Prostate gland (tissue), 2 donors: ENCODE results near the gene KIAA1586. TPM values are rescaled to one million over a fixed set of nuclear protein-coding genes. Genes with fewer than 3 reads are reported as not detected.

ENCODE experiments used
- DNase-seq: peaks from one replicate; pipeline ENCODE4 v3.0.0-alpha.2; 2019; ENCODE audit warnings: low spot score
- H3K27ac ChIP-seq, 2 donors: fragments of 200-600 bp; sonication (generic); 2 replicates each; pipeline ENCODE4 v1.5.1; 2017 to 2019
- H3K27me3 ChIP-seq: fragments of 200-600 bp; sonication (generic); replicated peaks from 2 replicates; pipeline ENCODE4 v1.5.1; 2019; ENCODE audit not compliant: insufficient read depth
- H3K36me3 ChIP-seq, 2 donors: fragments of 200-600 bp; sonication (generic); 1 replicate in 1 of 2; 2 replicates in 1 of 2; pipeline versions ENCODE4 v1.5.1 to v1.8.1; 2017 to 2019
- H3K4me1 ChIP-seq: fragments of 200-600 bp; sonication (generic); replicated peaks from 2 replicates; pipeline ENCODE4 v1.5.1; 2019
- H3K4me3 ChIP-seq, 2 donors: fragments of 200-600 bp; sonication (generic); 2 replicates each; pipeline ENCODE4 v1.5.1; 2017 to 2019
- H3K9me3 ChIP-seq: fragments of 200-600 bp; sonication (generic); 2 replicates; pipeline ENCODE4 v1.5.1; 2017
- CTCF ChIP-seq, 4 experiments: fragments of 200-600 bp in 2 of 4; fragments of 450-650 bp in 2 of 4; sonication (generic) in 2 of 4; IDR thresholded peaks; 1 replicate in 3 of 4; 2 replicates in 1 of 4; pipeline ENCODE4 v1.5.1; 2016 to 2019; ENCODE audit warnings: antibody characterized with exemption in 4 of 4, mild to moderate bottlenecking in 2 of 4, moderate library complexity in 2 of 4
- POLR2A ChIP-seq: fragments of 450-650 bp; IDR thresholded peaks from one replicate; pipeline ENCODE4 v1.6.1; 2016; ENCODE audit warnings: antibody characterized with exemption, mild to moderate bottlenecking
- POLR2AphosphoS5 ChIP-seq: sonication (generic); formaldehyde crosslinking; IDR thresholded peaks from one replicate; pipeline ENCODE4 v1.6.1; 2017; ENCODE audit warnings: antibody characterized with exemption
- WGBS: methylation state at CpG from one replicate; pipeline ENCODE4 v1.1.5; 2018; 5-methylcytosine and 5-hydroxymethylcytosine counted together
- intact Hi-C: fragments of 100-400 bp; cut with DNase I; formaldehyde crosslinking; loops from one replicate; pipeline ENCODE4 v1.14.2; 2022
- total RNA-seq, 2 donors: library from RNA; depleted of rRNA; stranded (reverse); fragments of >200 nt; gene quantifications; one replicate each; pipeline ENCODE4 v1.1.0, GENCODE V29; 2016

KIAA1586 gene
- total RNA-seq, 2 donors from 2014 or later, result 7.8 to 9.2 TPM

GRCh38 chr6:57019434-57019833, 27.1 kb upstream of the KIAA1586 start:
- intact Hi-C loops, result no loop called here
- DNase-seq, result no peak
- Histone ChIP-seq H3K27ac (no peak overlapping the region), H3K36me3 (no peaks in the 10 kb centered on the region), H3K4me1 (no peaks in the 10 kb centered on the region), H3K4me3 (no peak overlapping the region), H3K27me3 (no peaks in the 10 kb centered on the region), H3K9me3 (no peaks in the 10 kb centered on the region)
- no peak for TF ChIP-seq POLR2A
- TF ChIP-seq POLR2AphosphoS5, result no peak
- TF ChIP-seq CTCF (IDR thresholded peaks at IDR 0.05), result no peak
- 90% methylated on average over 4 of the region's 4 CpGs for WGBS

GRCh38 chr6:57021086-57021720, 25.3 kb upstream of the KIAA1586 start:
- no peaks in the 10 kb centered on the region for H3K9me3 ChIP-seq
- WGBS, result 17% methylated on average over 1 of the region's 1 CpG
- intact Hi-C loops, result loop anchor here (5.0 kb wide), 1 partner anchor 119 kb away; no protein-coding TSS in a partner anchor
- H3K27me3 ChIP-seq, result no peaks in the 10 kb centered on the region
- H3K4me1 ChIP-seq, result no peaks in the 10 kb centered on the region
- no peaks in the 10 kb centered on the region for H3K36me3 ChIP-seq
- H3K27ac ChIP-seq, result no peak overlapping the region
- DNase-seq, result no peak
- H3K4me3 ChIP-seq, result no peak overlapping the region
- TF ChIP-seq POLR2AphosphoS5 (no peak), CTCF (IDR thresholded peaks at IDR 0.05) (peak in 3 of 4 experiments; percentile 45 to 56 (median 55))

GRCh38 chr6:57024321-57024720, 22.2 kb upstream of the KIAA1586 start:
- no peak for TF ChIP-seq POLR2AphosphoS5
- no peak for TF ChIP-seq CTCF (IDR thresholded peaks at IDR 0.05)
- TF ChIP-seq POLR2A, result no peak
- WGBS, result 71% methylated on average over 2 of the region's 2 CpGs
- intact Hi-C loops, result loop anchor here (5.0 kb wide), 1 partner anchor 122 kb away; no protein-coding TSS in a partner anchor
- Histone ChIP-seq H3K27me3 (no peaks in the 10 kb centered on the region), H3K9me3 (no peaks in the 10 kb centered on the region), H3K27ac (no peak overlapping the region), H3K36me3 (no peaks in the 10 kb centered on the region), H3K4me1 (no peaks in the 10 kb centered on the region), H3K4me3 (no peak overlapping the region)
- DNase-seq, result no peak

GRCh38 chr6:57024775-57025174, 21.7 kb upstream of the KIAA1586 start:
- no peak for DNase-seq
- no peak for TF ChIP-seq POLR2A
- TF ChIP-seq CTCF (IDR thresholded peaks at IDR 0.05), result no peak
- TF ChIP-seq POLR2AphosphoS5, result no peak
- WGBS, result 89% methylated on average over 1 of the region's 1 CpG
- no peaks in the 10 kb centered on the region for H3K27me3 ChIP-seq
- no peak overlapping the region for H3K4me3 ChIP-seq
- H3K9me3 ChIP-seq, result no peaks in the 10 kb centered on the region
- H3K36me3 ChIP-seq, result no peaks in the 10 kb centered on the region
- no peaks in the 10 kb centered on the region for H3K4me1 ChIP-seq
- intact Hi-C loops, result loop anchor here (5.0 kb wide), 1 partner anchor 122 kb away; no protein-coding TSS in a partner anchor
- H3K27ac ChIP-seq, result no peak overlapping the region

GRCh38 chr6:57026001-57026400, 20.5 kb upstream of the KIAA1586 start:
- 100% methylated on average over 1 of the region's 1 CpG for WGBS
- Histone ChIP-seq H3K4me1 (no peaks in the 10 kb centered on the region), H3K27ac (no peak overlapping the region), H3K9me3 (no peaks in the 10 kb centered on the region), H3K36me3 (no peaks in the 10 kb centered on the region), H3K27me3 (no peaks in the 10 kb centered on the region), H3K4me3 (no peak overlapping the region)
- DNase-seq, result no peak
- no peak for TF ChIP-seq CTCF (IDR thresholded peaks at IDR 0.05)
- intact Hi-C loops, result no loop called here
